HuH-7 (cell line): Measurements from ENCODE around the gene EPHA6.

ENCODE experiments used
- DNase-seq: peaks from one replicate; pipeline ENCODE4 v3.0.0; 2011; ENCODE audit warnings: low spot score

EPHA6 gene

GRCh38 chr3:97646932-97647331, 832.5 kb downstream of the EPHA6 start:
- no peak for DNase-seq

- DNase-seq: no peak
Observed at GRCh38 chr3:97647441-97647982, 833.1 kb downstream of the EPHA6 start.

GRCh38 chr3:97655971-97656370, 841.6 kb downstream of the EPHA6 start:
- no peak for DNase-seq

- no peak for DNase-seq
Observed at GRCh38 chr3:97656638-97657037, 842.2 kb downstream of the EPHA6 start.

GRCh38 chr3:97658668-97659285, 844.4 kb downstream of the EPHA6 start:
- peak; percentile 10 for DNase-seq

GRCh38 chr3:97662264-97662663, 847.9 kb downstream of the EPHA6 start:
- DNase-seq: no peak

- no peak for DNase-seq
Observed at GRCh38 chr3:97662762-97663161, 848.4 kb downstream of the EPHA6 start.

GRCh38 chr3:97665896-97666295, 851.5 kb downstream of the EPHA6 start:
- no peak for DNase-seq

- DNase-seq: no peak
Observed at GRCh38 chr3:97670952-97671351, 856.6 kb downstream of the EPHA6 start.

GRCh38 chr3:97673357-97673997, 859.1 kb downstream of the EPHA6 start:
- no peak for DNase-seq

GRCh38 chr3:97674461-97674860, 860.1 kb downstream of the EPHA6 start:
- DNase-seq: no peak

- no peak for DNase-seq
Observed at GRCh38 chr3:97680210-97680609, 865.8 kb downstream of the EPHA6 start.

GRCh38 chr3:97680696-97681095, 866.3 kb downstream of the EPHA6 start:
- no peak for DNase-seq

- DNase-seq: no peak
Observed at GRCh38 chr3:97684490-97684889, 870.1 kb downstream of the EPHA6 start.

- DNase-seq: no peak
Observed at GRCh38 chr3:97686258-97686657, 871.9 kb downstream of the EPHA6 start.

- no peak for DNase-seq
Observed at GRCh38 chr3:97687734-97688133, 873.3 kb downstream of the EPHA6 start.

GRCh38 chr3:97689111-97689510, 874.7 kb downstream of the EPHA6 start:
- DNase-seq: no peak

- DNase-seq: no peak
Observed at GRCh38 chr3:97689962-97690361, 875.6 kb downstream of the EPHA6 start.

- DNase-seq: no peak
Observed at GRCh38 chr3:97691354-97691753, 877.0 kb downstream of the EPHA6 start.

GRCh38 chr3:97692389-97692788, 878.0 kb downstream of the EPHA6 start:
- DNase-seq: no peak

GRCh38 chr3:97692831-97693230, 878.4 kb downstream of the EPHA6 start:
- no peak for DNase-seq

- DNase-seq: no peak
Observed at GRCh38 chr3:97694876-97695275, 880.5 kb downstream of the EPHA6 start.

- DNase-seq: no peak
Observed at GRCh38 chr3:97698691-97699090, 884.3 kb downstream of the EPHA6 start.

- DNase-seq: no peak
Observed at GRCh38 chr3:97699889-97700288, 885.5 kb downstream of the EPHA6 start.
